HFF-Myc (cell line): ENCODE measurements around the gene ZNF558.
"Not testable (repeated sequence)": the region's sequence is repeated elsewhere in the genome, so short reads cannot be mapped to it uniquely, and the experiment has no call there.

Experiments used
- DNase-seq: peaks from one replicate; pipeline ENCODE4 v3.0.0-alpha.2; 2011; ENCODE audit warnings: low read depth; ENCODE audit errors: extremely low read depth
- H3K4me3 ChIP-seq: replicated peaks from 2 replicates; pipeline ENCODE4 v1.5.1; 2011; ENCODE audit warnings: low read depth, mild to moderate bottlenecking, control low read depth, low read length
- CTCF ChIP-seq: IDR thresholded peaks from 2 replicates; pipeline ENCODE4 v1.5.1; 2012; ENCODE audit warnings: mild to moderate bottlenecking, low read depth, low read length, control low read depth; ENCODE audit errors: missing control alignments

The ZNF558 gene

GRCh38 chr19:8811315-8812172, 20.6 kb downstream of the ZNF558 start:
- no peak for TF ChIP-seq CTCF
- no peak overlapping the region for H3K4me3 ChIP-seq
- no peak for DNase-seq

GRCh38 chr19:8806661-8807060, 25.4 kb downstream of the ZNF558 start:
- no peak for DNase-seq
- no peak overlapping the region for H3K4me3 ChIP-seq
- TF ChIP-seq CTCF: no peak

GRCh38 chr19:8794823-8795222, 37.3 kb downstream of the ZNF558 start:
- no peak for TF ChIP-seq CTCF
- no peak for DNase-seq
- H3K4me3 ChIP-seq: no peak overlapping the region

GRCh38 chr19:8773587-8773986, 58.5 kb downstream of the ZNF558 start:
- not testable (repeated sequence) for H3K4me3 ChIP-seq, DNase-seq

GRCh38 chr19:8769265-8769664, 62.8 kb downstream of the ZNF558 start:
- not testable (repeated sequence) for DNase-seq, H3K4me3 ChIP-seq

GRCh38 chr19:8767257-8767656, 64.8 kb downstream of the ZNF558 start:
- not testable (repeated sequence) for H3K4me3 ChIP-seq, DNase-seq
